ENCODE results near the gene GPR107.

DNA sequence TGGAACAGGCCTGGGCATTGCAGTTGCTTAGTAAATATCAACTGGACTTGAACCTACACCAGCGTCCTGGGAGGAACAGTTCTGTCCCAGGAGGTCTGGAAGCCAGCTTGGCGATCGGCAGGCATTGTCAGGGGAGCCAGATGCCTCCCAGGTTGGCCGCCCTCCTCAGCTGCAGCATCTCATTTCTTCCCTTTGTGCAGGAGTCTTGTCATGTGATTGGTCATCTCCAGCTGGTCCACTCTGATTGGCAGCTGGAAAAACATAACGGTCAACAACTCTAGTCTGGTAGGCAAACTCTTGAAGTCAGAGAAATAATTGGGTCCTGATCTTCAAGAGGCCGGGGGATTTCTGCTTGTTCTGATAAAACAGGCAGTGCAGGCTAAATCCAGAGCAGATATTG, 88.9 kb downstream of the GPR107 start:
- TF ChIP-seq, protein P1, sequence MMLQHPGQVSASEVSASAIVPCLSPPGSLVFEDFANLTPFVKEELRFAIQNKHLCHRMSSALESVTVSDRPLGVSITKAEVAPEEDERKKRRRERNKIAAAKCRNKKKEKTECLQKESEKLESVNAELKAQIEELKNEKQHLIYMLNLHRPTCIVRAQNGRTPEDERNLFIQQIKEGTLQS (IDR thresholded peaks at IDR 0.05; ENCODE audit: insufficient read depth, low read depth, low read length): no peak
- TF ChIP-seq EZH2 (IDR thresholded peaks at IDR 0.05; ENCODE audit: low read depth, low read length, severe bottlenecking): no peak
- no peak for TF ChIP-seq RAD21 (IDR thresholded peaks at IDR 0.05 in 1 of 2, conservative IDR thresholded peaks at IDR 0.05 in 1 of 2; ENCODE audit: low read depth in 2 of 2, low read length in 2 of 2)
- TF ChIP-seq CBX5 (IDR thresholded peaks at IDR 0.05; ENCODE audit: low read depth, low read length): no peak
- TF ChIP-seq, protein P2, sequence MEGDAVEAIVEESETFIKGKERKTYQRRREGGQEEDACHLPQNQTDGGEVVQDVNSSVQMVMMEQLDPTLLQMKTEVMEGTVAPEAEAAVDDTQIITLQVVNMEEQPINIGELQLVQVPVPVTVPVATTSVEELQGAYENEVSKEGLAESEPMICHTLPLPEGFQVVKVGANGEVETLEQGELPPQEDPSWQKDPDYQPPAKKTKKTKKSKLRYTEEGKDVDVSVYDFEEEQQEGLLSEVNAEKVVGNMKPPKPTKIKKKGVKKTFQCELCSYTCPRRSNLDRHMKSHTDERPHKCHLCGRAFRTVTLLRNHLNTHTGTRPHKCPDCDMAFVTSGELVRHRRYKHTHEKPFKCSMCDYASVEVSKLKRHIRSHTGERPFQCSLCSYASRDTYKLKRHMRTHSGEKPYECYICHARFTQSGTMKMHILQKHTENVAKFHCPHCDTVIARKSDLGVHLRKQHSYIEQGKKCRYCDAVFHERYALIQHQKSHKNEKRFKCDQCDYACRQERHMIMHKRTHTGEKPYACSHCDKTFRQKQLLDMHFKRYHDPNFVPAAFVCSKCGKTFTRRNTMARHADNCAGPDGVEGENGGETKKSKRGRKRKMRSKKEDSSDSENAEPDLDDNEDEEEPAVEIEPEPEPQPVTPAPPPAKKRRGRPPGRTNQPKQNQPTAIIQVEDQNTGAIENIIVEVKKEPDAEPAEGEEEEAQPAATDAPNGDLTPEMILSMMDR (IDR thresholded peaks at IDR 0.05; ENCODE audit: control extremely low read depth in 1 of 3, insufficient read depth in 1 of 3, low read depth in 1 of 3, low read length in 3 of 3): no peak
- TF ChIP-seq POLR2A (IDR thresholded peaks at IDR 0.05; ENCODE audit: control extremely low read depth in 1 of 2, low read depth in 2 of 2, low read length in 2 of 2): no peak
- TF ChIP-seq CBX8 (IDR thresholded peaks at IDR 0.05; ENCODE audit: borderline replicate concordance, low read depth, low read length): no peak
- no peak for TF ChIP-seq POLR2AphosphoS5 (IDR thresholded peaks at IDR 0.05; ENCODE audit: low read depth, low read length)
- no peak for TF ChIP-seq EP300 (IDR thresholded peaks at IDR 0.05; ENCODE audit: borderline replicate concordance in 1 of 2, low read depth in 2 of 2, low read length in 2 of 2)
- TF ChIP-seq TAF1 (IDR thresholded peaks at IDR 0.05; ENCODE audit: low read depth, low read length): no peak
- no peak for TF ChIP-seq RBBP5 (IDR thresholded peaks at IDR 0.05; ENCODE audit: borderline replicate concordance, low read depth, low read length)
